ENCODE measurements around the gene DROSHA.

Gene DROSHA

DNA sequence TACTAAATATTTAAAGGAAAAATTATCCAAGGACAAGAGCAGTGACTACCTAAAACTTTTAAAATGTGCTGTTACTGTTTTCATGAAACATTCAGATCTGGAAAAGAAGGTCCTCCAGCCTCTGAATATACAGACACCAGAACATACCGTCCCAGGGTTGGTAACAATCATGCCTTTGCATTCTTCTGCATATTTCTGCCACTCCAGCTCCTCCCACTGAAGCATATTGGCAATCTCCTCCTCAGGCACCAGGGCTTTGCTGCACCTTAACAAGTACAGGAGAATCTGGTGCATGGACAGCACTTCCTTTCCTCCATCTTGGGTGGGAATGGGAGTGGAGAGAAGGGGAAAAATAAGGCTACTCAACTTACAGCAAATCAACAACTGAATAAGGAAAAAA lies 60.0 kb downstream of the DROSHA start:
- in situ Hi-C loops (cut with MboI; ENCODE audit: low sequenced_read_pairs) = no loop called here

DNA sequence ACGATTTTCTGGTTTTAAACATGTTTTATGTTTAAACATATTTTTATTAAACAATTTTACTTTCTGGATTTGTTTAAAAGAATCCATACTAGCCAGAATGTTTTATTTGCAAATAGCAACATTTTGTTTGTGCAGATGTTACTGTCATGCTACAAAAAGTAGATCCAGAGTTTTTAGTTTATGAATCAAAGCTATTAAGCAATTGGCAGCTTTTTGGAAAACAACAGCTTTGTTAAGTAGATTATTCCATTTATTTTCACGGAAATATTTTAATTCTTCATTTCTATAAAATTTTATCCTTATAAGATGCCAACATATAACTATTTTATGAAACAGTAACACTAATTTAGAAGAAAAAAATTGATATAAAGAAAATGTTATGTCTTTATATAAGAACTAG lies 60.9 kb downstream of the DROSHA start:
- in situ Hi-C loops (cut with MboI; ENCODE audit: low sequenced_read_pairs) = no loop called here

DNA sequence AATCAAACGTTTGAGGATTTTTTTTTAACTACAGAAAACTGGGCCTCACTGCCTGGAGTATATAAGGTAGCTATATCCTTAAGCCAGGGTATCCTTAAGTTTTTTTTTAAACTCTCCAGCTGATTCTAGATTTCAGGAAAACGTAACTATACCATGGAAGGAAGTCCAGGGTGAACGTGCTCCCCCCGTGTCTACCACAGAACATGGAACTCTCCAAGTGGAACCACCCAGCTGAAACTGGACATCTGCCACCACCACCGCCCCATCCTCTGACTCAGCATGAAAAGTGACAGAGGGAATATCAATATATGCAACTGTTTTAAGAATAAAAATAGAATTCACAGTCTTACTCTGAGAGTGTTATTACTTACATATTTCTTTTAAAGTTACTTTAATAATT lies 61.3 kb downstream of the DROSHA start:
- in situ Hi-C loops (cut with MboI; ENCODE audit: low sequenced_read_pairs) = no loop called here

DNA sequence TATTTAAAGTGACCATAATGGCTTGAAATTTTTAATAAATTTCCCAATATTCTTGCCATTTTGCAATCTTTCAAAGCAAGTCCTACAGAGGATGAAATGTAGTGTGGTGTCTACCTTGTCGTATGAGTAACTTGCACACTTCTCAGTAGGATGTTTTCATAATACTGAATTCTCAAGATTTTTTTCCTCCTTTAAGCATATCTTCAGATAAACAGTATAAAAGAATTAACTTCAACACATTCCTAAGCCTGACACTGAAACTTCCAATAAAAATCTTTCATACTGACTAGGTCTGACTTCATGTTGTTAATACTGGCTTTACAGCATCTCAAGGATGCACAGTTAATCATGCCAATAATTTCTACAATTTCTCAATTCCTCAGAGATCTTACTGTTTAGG lies 62.0 kb downstream of the DROSHA start:
- in situ Hi-C loops (cut with MboI; ENCODE audit: low sequenced_read_pairs) = no loop called here

DNA sequence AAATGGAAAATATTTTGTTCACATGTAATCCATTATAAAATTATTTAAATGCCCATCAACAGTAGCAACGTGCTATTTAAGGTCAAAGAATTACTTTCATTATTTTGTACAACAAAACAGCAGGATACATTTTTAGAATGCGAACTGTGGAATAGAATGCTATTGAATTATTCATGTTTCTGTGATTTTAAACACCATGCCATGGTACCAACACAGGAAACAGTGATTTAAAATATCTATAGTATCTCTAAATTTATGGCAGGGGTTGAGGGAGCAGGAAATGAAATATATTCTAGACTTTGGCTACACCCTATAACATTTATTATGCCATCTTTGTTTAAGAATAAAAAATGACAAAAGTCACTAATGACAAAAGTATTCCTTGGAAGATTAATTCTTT lies 62.4 kb downstream of the DROSHA start:
- in situ Hi-C loops (cut with MboI; ENCODE audit: low sequenced_read_pairs) = no loop called here

DNA sequence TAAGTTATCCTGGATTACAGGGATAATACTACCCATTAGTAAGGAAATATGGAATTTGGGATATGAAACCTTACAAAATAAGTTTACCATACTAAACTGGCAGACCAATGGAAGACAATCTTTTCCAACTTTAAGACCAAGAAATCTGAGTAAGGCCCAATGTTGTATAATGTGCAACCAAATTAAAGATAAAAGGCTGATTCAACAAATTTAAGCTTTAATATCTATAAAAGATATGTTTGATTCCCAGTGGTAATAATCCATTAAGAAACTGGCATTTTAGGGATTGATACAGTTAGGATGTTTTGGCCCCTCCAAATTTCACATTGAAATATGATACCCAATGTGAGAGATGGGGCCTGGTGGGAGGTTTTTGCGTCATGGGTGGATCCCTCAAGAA lies 66.6 kb downstream of the DROSHA start:
- in situ Hi-C loops (cut with MboI; ENCODE audit: low sequenced_read_pairs) = no loop called here

DNA sequence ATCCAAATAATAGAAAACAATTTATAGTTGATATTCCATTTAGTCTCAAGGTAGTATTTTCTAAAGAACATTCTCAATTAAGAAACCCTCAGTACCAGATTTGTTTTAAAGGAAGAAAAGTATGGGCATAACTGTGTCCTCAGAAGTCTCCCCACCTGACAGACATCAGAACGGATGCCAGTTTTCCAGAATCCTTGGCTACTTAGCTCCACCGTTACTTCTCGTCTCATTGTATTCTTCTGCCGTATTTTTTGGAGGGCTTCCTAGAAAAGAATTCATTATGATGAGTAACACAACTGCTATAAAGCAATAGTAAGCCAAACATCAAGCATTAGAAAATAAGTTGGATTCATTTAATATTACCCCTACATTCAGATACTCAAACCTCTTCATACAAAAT lies 67.8 kb downstream of the DROSHA start:
- in situ Hi-C loops (cut with MboI; ENCODE audit: low sequenced_read_pairs) = no loop called here

DNA sequence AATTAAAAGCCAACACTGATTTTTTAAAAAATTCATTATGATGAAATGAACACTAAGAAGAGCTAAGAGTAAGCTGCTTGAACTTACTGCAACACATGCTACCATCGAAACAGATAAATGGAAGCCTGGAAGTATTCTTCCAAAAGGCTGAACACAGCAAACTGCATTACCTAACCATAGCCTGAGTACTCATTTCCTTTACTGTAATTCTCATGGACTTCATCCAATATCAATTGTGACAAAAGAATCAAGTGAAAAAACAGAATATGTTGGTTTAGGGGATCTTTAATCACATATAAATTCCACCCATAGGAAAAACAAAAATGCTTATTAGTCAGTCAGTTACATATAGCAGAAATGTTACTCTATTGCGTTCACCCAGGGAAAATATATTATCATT lies 68.5 kb downstream of the DROSHA start:
- in situ Hi-C loops (cut with MboI; ENCODE audit: low sequenced_read_pairs) = no loop called here

DNA sequence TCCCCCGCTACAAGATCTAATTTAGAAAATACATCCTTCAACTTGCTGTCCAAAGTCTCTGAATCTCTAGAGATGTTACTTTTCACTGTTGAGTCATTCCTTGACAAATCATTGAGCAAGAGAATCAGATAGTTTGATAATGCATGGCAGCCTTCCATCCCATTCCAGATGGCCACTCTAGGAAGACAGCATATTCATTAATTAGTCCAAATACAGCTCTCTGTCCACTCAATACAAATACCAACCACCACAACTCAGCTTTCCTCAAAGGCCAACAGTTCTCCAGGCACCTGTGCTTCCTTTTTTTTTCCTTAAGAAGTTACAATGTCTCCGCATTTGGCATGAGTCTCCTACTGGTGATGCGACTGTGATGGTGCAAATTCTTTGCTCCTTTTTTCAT lies 72.3 kb downstream of the DROSHA start:
- in situ Hi-C loops (cut with MboI; ENCODE audit: low sequenced_read_pairs) = no loop called here

DNA sequence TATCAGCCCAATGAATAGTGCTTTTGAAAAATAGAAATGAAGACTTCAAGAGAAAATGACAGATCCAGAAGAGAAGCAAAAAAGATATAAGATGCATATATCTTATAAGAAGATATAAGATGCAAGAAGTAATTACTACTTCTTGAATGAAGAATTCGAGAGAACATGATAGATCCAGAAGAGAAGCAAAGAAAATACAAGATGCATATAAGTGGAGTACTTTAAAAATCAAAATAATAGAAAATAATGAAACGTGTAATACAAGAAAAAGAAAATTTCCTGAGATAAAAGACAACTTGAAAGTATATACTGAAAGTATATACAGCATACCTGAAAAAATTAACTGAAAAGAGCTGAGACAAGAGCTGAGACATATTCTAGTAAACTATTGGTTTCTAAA lies 76.7 kb downstream of the DROSHA start:
- in situ Hi-C loops (cut with MboI; ENCODE audit: low sequenced_read_pairs) = no loop called here

DNA sequence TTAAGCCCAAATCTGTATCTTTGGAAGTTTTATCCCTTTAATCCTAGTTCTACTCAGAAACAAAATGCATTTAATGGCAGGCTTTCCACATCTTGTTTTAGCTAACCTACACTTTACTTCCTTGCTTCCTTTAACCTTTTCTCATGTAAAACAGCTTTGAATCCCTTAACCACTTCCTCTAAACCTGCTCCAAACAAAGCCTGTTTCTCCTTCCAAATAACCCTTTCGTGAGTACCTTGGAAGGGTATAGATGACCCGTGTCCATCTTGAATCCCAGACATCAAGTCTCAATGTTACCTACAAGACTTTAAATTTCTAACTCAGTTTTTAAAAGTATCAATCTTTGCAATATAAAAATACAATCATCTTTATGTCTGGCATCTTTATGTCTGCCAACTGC lies 78.4 kb downstream of the DROSHA start:
- in situ Hi-C loops (cut with MboI; ENCODE audit: low sequenced_read_pairs) = no loop called here

DNA sequence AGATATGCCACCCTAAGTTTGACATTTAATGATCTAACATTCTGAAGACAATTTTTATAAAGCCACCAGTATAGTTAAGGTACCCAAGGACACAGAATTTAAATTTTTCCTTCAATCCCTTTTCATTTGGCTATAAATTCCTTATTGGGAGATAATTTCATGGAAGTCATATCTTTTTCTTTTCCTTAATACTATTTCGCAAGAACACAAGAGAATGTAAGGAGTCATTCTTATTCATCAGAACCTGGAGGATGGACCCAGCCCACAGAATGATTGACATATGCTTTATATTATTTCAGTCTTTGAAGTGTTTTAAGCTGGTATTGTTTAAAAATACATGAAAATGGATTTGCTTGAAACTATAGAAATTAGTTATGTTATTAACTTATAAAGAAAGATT lies 79.6 kb downstream of the DROSHA start:
- in situ Hi-C loops (cut with MboI; ENCODE audit: low sequenced_read_pairs) = no loop called here

DNA sequence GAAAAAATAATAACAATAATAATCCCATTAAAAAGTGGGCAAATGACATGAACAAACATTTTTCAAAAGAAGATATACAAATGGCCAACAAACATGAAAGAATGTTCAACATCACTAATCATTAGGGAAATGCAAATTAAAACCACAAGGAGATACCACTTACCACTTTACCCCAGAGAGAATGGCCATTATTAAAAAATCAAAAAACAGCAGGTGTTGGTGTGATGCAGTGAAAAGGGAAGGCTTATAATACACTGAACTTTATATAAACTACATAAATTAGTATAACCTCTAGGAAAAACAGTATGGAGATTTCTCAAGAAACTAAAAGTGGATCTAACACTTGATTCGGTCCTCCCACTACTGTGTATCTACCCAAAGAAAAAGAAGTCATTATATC lies 81.9 kb downstream of the DROSHA start:
- in situ Hi-C loops (cut with MboI; ENCODE audit: low sequenced_read_pairs) = no loop called here

DNA sequence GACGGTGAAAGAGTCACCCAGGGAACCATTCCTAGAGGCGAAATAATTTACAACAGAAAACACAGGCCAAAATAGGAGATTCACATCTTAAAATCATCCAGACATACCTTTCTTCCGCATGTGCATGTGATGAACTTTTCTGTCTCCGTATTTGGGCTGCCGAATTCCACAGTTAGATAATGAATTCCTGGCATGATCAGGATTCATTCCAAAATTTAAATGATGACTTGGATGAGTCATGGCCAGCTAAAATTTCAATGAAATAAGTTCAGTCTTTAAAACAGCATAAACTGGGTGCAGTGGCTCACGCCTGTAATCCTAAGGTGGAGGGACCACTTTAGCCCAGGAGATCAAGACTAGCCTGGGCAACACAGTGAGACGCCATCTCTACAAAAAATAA lies 82.7 kb downstream of the DROSHA start:
- in situ Hi-C loops (cut with MboI; ENCODE audit: low sequenced_read_pairs) = no loop called here

DNA sequence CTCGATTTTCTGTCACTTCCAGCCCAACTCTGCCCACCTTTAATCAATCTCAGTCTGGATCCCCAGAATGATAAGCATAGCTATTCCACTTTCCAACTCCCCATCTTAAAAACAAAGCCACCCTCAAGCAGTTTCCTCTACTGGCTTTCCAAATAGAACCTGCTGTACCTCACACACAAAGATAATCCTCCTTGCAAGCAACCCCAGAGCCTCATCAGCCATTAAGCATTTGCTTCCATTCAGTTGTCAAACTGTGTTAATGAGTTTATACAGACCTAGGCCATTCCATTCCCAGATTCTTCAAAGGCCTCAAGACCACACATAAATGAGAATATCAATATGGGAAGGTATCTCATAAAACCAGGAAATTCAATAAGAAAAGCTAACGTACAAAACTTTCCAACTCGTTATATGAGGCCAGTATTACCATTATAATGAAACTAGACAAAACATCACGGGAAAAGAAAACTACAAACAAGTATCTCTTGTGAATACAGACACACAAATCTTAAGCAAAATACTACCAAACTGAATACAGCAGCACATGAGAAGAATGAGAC lies 86.8 kb downstream of the DROSHA start:
- in situ Hi-C loops (cut with MboI; ENCODE audit: low sequenced_read_pairs) = no loop called here

DNA sequence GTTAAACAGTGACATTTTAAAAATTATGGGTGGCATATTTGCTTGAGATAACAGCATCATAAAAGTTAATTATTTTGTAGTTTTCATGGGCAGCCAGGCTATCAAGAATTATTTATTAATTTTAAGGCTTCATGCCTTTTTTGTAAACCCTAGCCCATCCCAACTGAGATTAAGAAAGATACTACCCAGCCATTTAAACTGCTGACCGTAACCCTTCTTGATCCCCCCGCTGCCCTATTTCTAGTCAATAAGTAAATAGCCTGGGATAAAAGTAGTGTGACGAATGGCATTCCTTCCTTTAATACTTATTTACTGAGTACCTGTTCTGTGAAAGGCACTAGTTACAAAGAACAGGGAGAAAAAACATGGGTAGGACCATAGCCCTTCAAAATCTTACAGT lies 88.3 kb downstream of the DROSHA start:
- in situ Hi-C loops (cut with MboI; ENCODE audit: low sequenced_read_pairs) = no loop called here

DNA sequence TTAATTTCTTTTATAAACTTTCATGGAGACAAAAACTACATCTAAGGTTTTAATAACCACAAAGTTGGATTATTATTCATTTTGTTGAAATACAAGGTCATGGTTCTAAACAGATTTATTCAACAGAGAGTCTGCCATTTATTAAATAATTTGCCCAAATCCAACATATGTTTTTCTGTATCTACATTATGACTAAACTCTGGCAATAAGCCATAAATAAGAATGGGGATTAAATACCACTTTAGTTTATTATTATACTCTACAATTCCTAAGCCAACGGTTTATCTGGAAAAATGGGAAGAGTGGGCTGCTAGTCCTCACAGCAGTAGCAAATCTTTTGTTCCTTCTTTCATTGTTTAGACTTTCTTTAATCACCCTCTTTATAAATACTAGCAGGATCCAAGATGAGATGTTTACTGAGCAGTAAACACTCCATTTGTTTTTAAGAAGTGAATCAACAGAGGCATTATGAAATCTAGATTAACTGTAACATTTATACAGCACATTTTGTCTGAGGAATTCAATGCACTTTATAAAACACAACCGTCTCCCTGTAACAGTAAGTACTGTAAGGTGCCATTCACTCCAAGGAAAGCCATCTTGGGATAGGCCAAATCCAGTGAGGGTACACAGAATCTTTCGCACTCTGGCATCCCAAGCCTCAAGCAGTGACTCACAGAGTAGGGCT lies 89.7 kb downstream of the DROSHA start:
- in situ Hi-C loops (cut with MboI; ENCODE audit: low sequenced_read_pairs) = no loop called here

DNA sequence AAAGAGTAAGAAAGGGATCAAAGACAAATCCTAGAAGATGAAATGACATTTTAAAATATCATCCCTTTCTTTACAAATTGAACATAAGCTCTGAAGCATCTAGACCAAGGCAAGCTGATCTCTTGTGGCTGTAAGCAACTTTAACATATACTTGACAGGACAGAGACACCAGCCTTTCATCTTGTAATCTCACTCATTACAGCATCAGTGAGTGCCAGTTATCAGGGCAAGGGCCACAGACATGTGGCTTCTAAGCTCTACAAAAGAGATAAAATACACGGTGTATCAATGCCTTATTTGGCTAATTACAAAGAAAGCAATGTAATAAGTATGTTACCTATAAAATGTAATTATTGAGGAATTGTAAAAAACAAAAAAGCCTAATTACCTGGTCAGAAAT lies 95.0 kb downstream of the DROSHA start:
- in situ Hi-C loops (cut with MboI; ENCODE audit: low sequenced_read_pairs) = no loop called here

DNA sequence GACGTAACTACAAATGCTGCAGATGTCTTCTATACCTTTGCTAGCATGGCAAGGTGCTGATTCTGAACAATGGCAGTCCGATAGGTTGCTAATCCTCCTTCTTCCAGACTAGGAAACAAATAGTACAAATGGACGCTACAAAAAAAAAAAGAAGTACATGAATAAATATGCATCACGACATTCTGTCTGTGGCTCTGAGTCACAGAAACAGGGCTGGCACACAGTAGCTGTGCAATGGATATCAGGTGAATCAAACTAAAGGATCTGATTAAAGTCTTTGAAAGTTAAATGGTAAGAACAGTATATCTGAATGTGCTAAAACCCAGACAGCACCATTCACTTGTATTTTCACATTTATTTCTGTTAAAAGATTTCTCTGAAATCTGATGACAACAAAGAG lies 96.2 kb downstream of the DROSHA start:
- in situ Hi-C loops (cut with MboI; ENCODE audit: low sequenced_read_pairs) = no loop called here

DNA sequence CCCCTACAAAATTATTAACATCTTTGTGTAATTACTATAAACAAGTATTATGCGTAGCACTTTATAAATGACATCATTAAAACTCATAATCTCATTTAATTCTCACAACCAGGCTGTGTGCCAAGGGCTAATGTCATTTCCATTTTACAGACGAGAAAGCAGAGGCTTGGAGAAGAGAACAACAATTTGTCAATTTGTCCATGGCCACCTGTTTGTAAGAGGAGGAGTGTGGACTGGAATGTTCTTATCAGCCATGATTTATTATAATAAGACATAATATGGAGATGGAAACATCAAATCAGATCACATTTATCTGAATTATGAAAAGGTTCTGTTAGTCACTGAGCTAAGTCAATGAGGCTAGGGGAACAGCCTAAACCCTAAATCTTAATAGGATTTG lies 97.0 kb downstream of the DROSHA start:
- in situ Hi-C loops (cut with MboI; ENCODE audit: low sequenced_read_pairs) = no loop called here

DNA sequence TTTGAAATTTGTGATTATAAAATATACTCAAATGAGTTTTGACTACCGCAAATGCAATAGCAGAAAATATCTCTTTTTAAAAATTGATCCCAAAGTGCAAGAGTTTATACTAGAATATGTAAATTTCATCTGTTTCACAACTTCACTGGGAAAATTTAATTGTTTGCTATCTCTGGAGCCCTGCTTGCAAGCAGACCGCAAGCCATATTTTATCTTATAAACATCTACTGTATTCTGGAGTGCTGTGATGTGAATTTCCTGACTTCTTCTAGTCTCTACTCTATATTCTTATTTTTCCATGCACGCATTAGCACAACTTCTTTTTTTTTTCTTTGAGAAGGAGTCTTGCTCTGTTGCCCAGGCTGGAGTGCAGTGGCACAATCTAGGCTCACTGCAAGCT lies 98.7 kb downstream of the DROSHA start:
- in situ Hi-C loops (cut with MboI; ENCODE audit: low sequenced_read_pairs) = no loop called here

DNA sequence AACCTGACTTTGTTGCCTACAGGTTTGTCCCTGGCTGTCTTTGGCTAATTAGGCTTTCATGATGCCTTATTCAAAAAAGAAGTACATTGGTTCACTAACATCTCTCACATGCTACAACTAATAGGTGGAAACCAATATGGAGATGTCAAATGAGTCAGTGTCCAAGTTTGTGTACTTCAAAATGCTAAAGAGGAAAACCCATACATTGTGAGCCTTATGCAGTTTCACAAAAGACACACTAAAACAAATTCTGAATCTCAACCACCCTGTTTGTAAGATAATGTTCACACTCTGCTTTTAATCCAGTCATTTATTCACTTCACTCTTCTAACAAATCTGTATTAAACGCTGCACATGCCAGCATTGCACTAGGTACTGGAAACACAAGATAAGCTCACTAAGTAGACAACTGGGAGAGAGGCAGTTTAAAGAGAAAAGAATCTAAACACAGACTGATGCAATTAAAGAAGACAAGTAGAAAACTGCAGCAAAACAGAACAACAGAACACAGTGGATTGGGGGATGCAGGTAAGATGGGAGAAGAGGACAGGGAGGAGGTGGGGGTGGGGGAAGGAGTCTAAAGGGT lies 104.1 kb downstream of the DROSHA start:
- in situ Hi-C loops (cut with MboI; ENCODE audit: low sequenced_read_pairs) = no loop called here
